ENCODE measurements around the gene NTF3.

DNA sequence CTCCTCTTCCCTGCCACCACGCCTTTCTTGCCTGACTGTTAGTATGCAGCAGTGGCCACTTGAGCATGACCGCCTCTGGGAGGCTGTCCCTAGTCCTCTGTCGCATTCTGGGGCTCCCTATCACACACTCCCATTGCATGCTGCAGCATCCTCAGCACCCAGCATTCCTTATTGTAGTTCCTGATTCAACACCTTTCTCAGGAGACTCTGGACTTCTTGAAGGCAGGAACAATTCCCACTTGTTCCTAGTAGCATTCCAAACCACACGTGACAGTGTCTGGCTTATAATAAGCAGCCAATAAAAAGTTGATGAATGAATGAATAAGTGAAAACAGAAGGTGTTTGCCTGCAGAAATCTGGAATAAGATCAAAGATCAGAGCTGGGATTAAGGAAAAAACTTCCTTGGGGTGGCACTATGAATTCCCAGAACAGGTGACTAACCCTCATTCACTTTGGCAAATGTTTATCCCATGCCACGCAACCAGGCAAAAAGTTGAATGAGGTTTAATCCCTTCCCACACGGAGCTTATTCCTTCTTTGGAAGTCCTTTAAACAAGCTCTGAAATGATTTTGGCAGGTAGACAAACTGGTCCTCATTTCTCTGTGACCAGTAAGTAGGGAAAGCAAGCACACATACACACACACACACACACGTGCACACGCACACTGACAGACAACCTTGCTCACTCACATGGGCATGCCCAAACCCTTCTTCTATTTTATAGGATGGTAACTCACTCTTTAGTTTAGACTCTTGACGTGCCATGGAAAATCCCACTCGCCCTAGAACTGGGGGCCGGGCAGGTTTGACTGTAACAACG lies 26.5 kb downstream of the NTF3 start:
- TF ChIP-seq POLR2A (IDR thresholded peaks at IDR 0.05; ENCODE audit: low read depth, low read length): no peak
- TF ChIP-seq TAF1 (IDR thresholded peaks at IDR 0.05; ENCODE audit: low read depth, low read length): no peak
- TF ChIP-seq POLR2AphosphoS5 (IDR thresholded peaks at IDR 0.05; ENCODE audit: low read depth, low read length): no peak
